Measurements from ENCODE around the gene HTATSF1. TPM values are rescaled to one million over a fixed set of nuclear protein-coding genes. Genes with fewer than 3 reads are reported as not detected.

Gene HTATSF1
- total and polyA plus RNA-seq, 9 donors, result 60.1 to 100 (median 93.5) TPM

DNA sequence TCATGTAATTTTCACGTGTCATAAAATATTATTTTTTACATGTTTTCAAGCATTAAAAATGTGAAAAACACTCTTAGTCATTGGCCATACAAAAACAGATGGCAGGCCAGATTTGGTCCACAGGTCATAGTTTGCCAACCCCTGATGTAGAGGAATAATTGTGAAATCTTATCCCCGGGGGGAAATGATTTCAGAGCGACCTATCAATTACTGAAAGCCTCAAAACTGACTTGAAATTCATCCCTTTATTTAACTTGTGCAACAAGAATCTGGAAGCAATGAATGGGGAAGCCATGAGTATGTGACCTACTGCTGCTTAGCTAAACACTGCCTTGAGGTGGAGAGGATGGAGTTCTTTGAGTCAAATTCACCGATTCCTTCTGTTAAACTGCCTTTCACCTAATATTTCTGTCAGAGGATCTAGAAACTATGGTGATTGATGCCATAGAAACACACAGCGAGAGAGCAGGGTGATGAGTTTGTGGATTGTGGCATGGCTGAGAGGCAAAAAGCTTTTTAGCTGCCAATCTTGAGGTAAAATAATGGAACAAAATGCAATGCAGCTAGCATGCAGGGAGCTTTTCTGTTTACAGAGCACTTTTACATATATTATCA is 40.0 kb upstream of the HTATSF1 start:
- no peak overlapping the region for H3K27ac ChIP-seq (ENCODE audit: low read length)
- no peak for DNase-seq
- WGBS (ENCODE audit: insufficient coverage), result no CpG with 5 or more reads among the region's 5 CpGs
- no peaks in the 10 kb centered on the region for H3K27me3 ChIP-seq (ENCODE audit: control insufficient read depth, insufficient read depth, low read length)
- H3K4me3 ChIP-seq (ENCODE audit: low read length), result no peak overlapping the region
- H3K36me3 ChIP-seq (ENCODE audit: control insufficient read depth, insufficient read depth, low read length), result no peaks in the 10 kb centered on the region
- no peaks in the 10 kb centered on the region for H3K4me1 ChIP-seq (ENCODE audit: control insufficient read depth, insufficient read depth, low read length)
- H3K9me3 ChIP-seq (replicated peaks; ENCODE audit: control insufficient read depth, low read depth, low read length), result no peaks in the 10 kb centered on the region

DNA sequence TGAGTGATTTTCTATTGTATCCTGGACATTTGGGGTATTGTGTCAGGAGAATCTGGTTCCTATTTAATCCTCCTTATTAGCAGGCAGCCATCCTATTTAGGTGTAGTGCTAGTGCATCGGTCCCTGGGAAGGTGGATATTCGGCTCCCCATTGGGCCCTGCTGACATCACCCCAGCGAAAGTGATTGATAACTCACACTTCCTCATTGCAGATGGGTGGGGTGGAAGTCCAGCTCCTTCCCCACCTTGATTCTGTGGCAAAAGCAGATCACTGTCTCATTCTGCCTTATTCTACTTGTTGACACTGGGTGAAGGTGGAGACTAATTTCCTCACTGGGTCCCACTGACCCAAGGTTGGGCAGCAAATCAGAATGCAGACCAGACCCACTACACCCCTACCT is 32.8 kb upstream of the HTATSF1 start:
- no CpG with 5 or more reads among the region's 3 CpGs for WGBS (ENCODE audit: insufficient coverage)
- H3K9me3 ChIP-seq (replicated peaks; ENCODE audit: control insufficient read depth, low read depth, low read length), result no peaks in the 10 kb centered on the region
- H3K36me3 ChIP-seq (ENCODE audit: control insufficient read depth, insufficient read depth, low read length), result no peaks in the 10 kb centered on the region
- no peaks in the 10 kb centered on the region for H3K4me1 ChIP-seq (ENCODE audit: control insufficient read depth, insufficient read depth, low read length)
- no peak overlapping the region for H3K27ac ChIP-seq (ENCODE audit: low read length)
- DNase-seq, result no peak
- peaks cover 18% of the 10 kb centered on the region for H3K27me3 ChIP-seq (ENCODE audit: control insufficient read depth, insufficient read depth, low read length)
- no peak overlapping the region for H3K4me3 ChIP-seq (ENCODE audit: low read length)

DNA sequence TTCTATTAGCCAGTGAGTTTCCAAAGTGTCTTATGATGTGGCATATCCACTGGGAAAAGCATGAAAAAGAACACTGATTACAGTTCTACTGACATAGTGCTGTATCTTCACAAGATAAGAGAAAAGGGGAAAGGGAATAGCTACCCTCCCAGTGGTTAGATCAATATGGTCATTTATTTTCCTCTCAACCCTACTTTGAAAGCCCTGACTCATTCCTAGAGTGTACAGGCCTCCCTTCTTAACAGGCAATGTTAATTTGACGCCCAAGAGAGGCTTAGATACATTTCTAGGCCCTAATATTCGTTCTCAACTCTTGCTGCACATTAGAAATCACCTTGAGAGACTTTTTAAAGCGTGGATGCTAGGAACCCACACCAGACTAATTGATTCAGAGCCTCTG is 30.1 kb upstream of the HTATSF1 start:
- Histone ChIP-seq H3K4me1 (ENCODE audit: control insufficient read depth, insufficient read depth, low read length) (no peaks in the 10 kb centered on the region), H3K4me3 (ENCODE audit: low read length) (no peak overlapping the region), H3K9me3 (replicated peaks; ENCODE audit: control insufficient read depth, low read depth, low read length) (no peaks in the 10 kb centered on the region), H3K27me3 (ENCODE audit: control insufficient read depth, insufficient read depth, low read length) (peaks cover 25% of the 10 kb centered on the region), H3K36me3 (ENCODE audit: control insufficient read depth, insufficient read depth, low read length) (no peaks in the 10 kb centered on the region), H3K27ac (ENCODE audit: low read length) (no peak overlapping the region)
- no peak for DNase-seq
- 68% methylated on average over 2 of the region's 3 CpGs for WGBS (ENCODE audit: insufficient coverage)

DNA sequence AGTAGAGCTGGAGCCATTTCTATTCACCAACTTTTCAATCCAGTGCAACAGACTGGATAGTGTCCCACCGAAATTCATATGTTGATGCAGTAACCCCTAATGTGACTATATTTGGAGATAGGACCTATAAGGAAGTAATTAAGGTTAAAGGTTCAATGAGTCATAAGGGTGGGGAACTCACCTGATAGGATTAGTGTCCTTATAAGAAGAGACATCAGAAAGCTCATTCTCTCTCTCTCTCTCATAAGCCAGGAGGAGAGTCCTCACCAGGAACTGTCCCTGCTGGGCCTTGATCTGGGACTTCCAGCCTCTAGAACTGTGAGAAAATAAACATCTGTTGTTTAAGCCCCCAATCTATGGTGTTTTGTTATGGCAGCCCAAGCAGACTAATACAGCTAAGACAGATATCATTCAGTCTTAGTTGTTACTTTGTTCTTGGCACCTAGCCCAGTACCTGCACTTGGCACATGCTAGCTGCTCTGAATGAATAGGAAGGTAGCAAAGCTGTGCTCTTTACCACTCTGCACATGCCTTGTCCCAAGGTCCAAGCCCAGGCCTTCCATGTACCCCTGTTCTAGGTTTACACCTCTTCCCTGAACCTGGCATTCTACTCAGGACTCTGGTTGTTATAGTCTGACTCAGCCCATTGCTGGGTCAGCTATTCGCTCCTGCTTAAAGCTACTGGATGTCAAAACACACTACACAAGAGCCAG is 28.8 kb upstream of the HTATSF1 start:
- peaks cover 28% of the 10 kb centered on the region for H3K27me3 ChIP-seq (ENCODE audit: control insufficient read depth, insufficient read depth, low read length)
- H3K27ac ChIP-seq (ENCODE audit: low read length), result no peak overlapping the region
- H3K4me3 ChIP-seq (ENCODE audit: low read length), result no peak overlapping the region
- no CpG with 5 or more reads among the region's 2 CpGs for WGBS (ENCODE audit: insufficient coverage)
- H3K36me3 ChIP-seq (ENCODE audit: control insufficient read depth, insufficient read depth, low read length), result no peaks in the 10 kb centered on the region
- H3K9me3 ChIP-seq (replicated peaks; ENCODE audit: control insufficient read depth, low read depth, low read length), result no peaks in the 10 kb centered on the region
- no peaks in the 10 kb centered on the region for H3K4me1 ChIP-seq (ENCODE audit: control insufficient read depth, insufficient read depth, low read length)
- no peak for DNase-seq

DNA sequence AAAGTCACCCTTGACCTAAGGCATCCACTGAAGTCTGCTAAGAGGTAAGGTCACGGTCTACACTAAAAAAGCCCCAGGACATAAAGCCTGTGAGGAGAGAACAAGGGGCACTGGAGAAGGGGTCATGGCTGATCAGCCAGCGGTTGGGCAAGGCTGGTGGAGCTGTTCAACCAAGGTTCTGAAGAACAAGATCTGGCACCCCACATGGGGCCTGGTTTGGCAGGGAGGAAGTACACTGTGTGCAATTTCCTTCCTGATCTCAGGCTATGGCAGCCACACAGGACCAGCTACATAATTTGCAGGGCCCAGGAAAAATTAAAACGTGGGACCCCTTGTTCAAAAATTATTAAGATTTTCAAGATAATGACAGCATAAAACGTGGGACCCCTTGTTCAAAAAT is 23.7 kb upstream of the HTATSF1 start:
- WGBS (ENCODE audit: insufficient coverage), result 78% methylated on average over 2 of the region's 4 CpGs
- no peak for DNase-seq
- Histone ChIP-seq H3K27ac (ENCODE audit: low read length) (no peak overlapping the region), H3K27me3 (ENCODE audit: control insufficient read depth, insufficient read depth, low read length) (peaks cover 25% of the 10 kb centered on the region), H3K9me3 (replicated peaks; ENCODE audit: control insufficient read depth, low read depth, low read length) (no peaks in the 10 kb centered on the region), H3K4me1 (ENCODE audit: control insufficient read depth, insufficient read depth, low read length) (no peaks in the 10 kb centered on the region), H3K4me3 (ENCODE audit: low read length) (no peak overlapping the region), H3K36me3 (ENCODE audit: control insufficient read depth, insufficient read depth, low read length) (no peaks in the 10 kb centered on the region)

DNA sequence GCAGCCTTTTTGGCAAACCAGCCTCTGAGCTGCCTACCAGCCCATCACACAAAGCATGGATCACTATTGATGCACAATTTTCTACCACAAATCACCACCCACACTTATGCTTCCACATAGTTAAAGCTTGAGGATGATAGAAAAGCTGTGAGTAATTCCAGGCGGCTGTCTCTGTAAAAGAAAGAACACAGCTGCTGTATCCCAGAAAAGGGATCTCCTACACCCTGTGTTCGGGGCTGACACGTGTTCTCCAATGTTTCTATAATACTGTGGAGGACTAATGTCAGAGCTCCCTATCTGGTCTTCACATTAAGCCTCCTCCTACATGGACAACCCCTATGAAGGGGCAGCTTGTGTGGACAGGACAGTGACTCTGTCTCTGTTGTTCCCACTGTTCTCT is 22.2 kb upstream of the HTATSF1 start:
- Histone ChIP-seq H3K9me3 (replicated peaks; ENCODE audit: control insufficient read depth, low read depth, low read length) (no peaks in the 10 kb centered on the region), H3K27me3 (ENCODE audit: control insufficient read depth, insufficient read depth, low read length) (peaks cover 27% of the 10 kb centered on the region), H3K4me1 (ENCODE audit: control insufficient read depth, insufficient read depth, low read length) (no peaks in the 10 kb centered on the region), H3K27ac (ENCODE audit: low read length) (no peak overlapping the region), H3K4me3 (ENCODE audit: low read length) (no peak overlapping the region), H3K36me3 (ENCODE audit: control insufficient read depth, insufficient read depth, low read length) (no peaks in the 10 kb centered on the region)
- DNase-seq, result no peak
- no CpG with 5 or more reads among the region's 3 CpGs for WGBS (ENCODE audit: insufficient coverage)

DNA sequence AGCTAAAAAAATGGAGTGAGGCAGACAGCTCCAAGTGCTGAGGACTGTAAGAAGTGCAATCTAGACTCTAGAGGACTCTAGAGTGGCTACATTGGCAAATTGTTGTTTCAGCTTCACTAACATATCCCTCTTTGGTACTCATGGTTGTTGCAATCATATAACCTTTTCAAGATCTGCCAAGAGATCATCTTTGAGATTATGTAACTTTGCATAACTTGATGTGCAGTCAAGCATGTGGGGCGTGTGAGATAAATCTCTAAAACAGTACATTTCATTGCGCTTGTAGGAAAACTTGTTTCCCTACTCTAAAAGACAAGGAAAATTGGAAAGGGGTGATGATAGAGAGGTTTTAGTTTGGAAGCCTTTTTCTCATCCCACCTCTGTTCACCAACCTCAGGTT is 20.9 kb upstream of the HTATSF1 start:
- no peak overlapping the region for H3K27ac ChIP-seq (ENCODE audit: low read length)
- no peaks in the 10 kb centered on the region for H3K4me1 ChIP-seq (ENCODE audit: control insufficient read depth, insufficient read depth, low read length)
- no peaks in the 10 kb centered on the region for H3K9me3 ChIP-seq (replicated peaks; ENCODE audit: control insufficient read depth, low read depth, low read length)
- no peak for DNase-seq
- no CpG with 5 or more reads among the region's 2 CpGs for WGBS (ENCODE audit: insufficient coverage)
- no peak overlapping the region for H3K4me3 ChIP-seq (ENCODE audit: low read length)
- no peaks in the 10 kb centered on the region for H3K36me3 ChIP-seq (ENCODE audit: control insufficient read depth, insufficient read depth, low read length)
- H3K27me3 ChIP-seq (ENCODE audit: control insufficient read depth, insufficient read depth, low read length), result peaks cover 33% of the 10 kb centered on the region

DNA sequence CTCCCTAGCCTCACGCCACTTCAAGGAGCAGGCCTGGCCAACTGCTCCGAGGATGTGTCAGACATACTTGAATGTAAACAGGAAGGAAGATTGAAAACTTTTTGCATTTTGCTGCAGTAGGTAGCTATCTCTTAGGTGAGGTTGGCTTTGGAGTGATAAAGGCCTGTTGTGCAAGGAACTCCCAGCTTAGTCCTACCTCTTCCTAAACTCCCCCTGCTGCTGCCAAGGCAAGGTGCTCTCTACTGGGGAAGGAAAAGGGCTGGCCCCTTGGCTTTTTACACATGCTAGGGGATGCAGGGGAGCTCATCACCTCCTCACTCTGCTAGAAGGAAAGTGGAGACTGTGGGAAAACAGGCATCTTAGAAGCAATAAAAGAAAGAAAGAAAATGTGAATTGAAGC is 20.4 kb upstream of the HTATSF1 start:
- DNase-seq, result no peak
- H3K27me3 ChIP-seq (ENCODE audit: control insufficient read depth, insufficient read depth, low read length), result peaks cover 34% of the 10 kb centered on the region
- H3K36me3 ChIP-seq (ENCODE audit: control insufficient read depth, insufficient read depth, low read length), result no peaks in the 10 kb centered on the region
- WGBS (ENCODE audit: insufficient coverage), result 86% methylated on average over 1 of the region's 2 CpGs
- no peak overlapping the region for H3K4me3 ChIP-seq (ENCODE audit: low read length)
- no peaks in the 10 kb centered on the region for H3K4me1 ChIP-seq (ENCODE audit: control insufficient read depth, insufficient read depth, low read length)
- H3K27ac ChIP-seq (ENCODE audit: low read length), result no peak overlapping the region
- no peaks in the 10 kb centered on the region for H3K9me3 ChIP-seq (replicated peaks; ENCODE audit: control insufficient read depth, low read depth, low read length)

DNA sequence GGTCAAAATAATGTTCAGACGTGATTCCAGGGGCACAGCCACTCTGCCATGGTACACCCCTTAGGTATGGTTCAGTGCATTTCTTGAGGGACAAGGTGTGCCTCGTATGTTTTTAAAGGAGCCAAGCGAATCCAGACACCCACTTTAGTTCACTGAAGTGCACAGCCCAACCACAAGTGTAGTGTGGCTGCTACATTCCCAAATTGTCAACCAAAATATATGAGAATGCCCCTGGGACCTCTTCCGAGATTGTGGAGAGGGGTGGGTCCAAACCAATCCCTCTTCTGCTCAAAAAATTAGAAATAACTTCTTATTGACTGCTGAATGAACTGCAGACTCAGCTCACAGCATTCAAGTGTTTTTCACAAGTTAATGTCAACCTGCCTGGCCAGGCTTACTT is 17.0 kb upstream of the HTATSF1 start:
- DNase-seq, result peak; percentile 53
- Histone ChIP-seq H3K9me3 (replicated peaks; ENCODE audit: control insufficient read depth, low read depth, low read length) (no peaks in the 10 kb centered on the region), H3K27me3 (ENCODE audit: control insufficient read depth, insufficient read depth, low read length) (peaks cover 29% of the 10 kb centered on the region), H3K4me3 (ENCODE audit: low read length) (no peak overlapping the region), H3K4me1 (ENCODE audit: control insufficient read depth, insufficient read depth, low read length) (no peaks in the 10 kb centered on the region), H3K27ac (ENCODE audit: low read length) (no peak overlapping the region), H3K36me3 (ENCODE audit: control insufficient read depth, insufficient read depth, low read length) (no peaks in the 10 kb centered on the region)
- 33% methylated on average over 1 of the region's 4 CpGs for WGBS (ENCODE audit: insufficient coverage)

DNA sequence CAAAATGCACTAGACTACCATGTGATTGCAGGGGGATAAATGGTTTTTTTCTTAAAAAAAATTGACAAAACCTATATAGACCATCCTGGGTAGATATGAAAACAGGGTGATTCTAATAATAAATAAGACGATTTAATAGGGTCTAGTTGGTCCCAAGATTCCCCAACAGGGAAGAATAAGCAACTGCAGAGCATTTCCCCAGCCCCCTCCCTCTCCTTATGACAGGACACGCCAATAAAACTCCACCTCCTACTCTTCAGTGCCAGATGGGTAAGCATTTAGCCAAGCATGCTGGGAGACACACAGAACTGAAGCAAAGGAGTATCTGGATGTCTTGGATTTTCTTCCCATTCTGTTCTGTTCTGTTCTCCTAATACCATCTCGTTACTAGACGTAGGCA is 9.7 kb upstream of the HTATSF1 start, which contains the start of gene BRS3:
Gene BRS3 (plus strand): TSS at position 301 of the 400 bp plus-strand sequence. CDS start 168 bp downstream, outside the sequence.
- H3K27ac ChIP-seq (ENCODE audit: low read length), result no peak within 1 kb of the TSS
- WGBS (ENCODE audit: insufficient coverage), result 60% methylated on average over 1 of the region's 4 CpGs
- H3K27me3 ChIP-seq (ENCODE audit: control insufficient read depth, insufficient read depth, low read length), result peaks cover 11% of the 10 kb centered on the region
- H3K4me3 ChIP-seq (ENCODE audit: low read length), result no peak within 1 kb of the TSS
- H3K36me3 ChIP-seq (ENCODE audit: control insufficient read depth, insufficient read depth, low read length), result no peaks in the 10 kb centered on the region
- H3K4me1 ChIP-seq (ENCODE audit: control insufficient read depth, insufficient read depth, low read length), result no peaks in the 10 kb centered on the region
- no peak for DNase-seq
- no peaks in the 10 kb centered on the region for H3K9me3 ChIP-seq (replicated peaks; ENCODE audit: control insufficient read depth, low read depth, low read length)

Data from muscle of leg (tissue), 11 donors.